ENCODE data around the gene HTR2C.
"Not testable (repeated sequence)": the region's sequence is repeated elsewhere in the genome, so short reads cannot be mapped to it uniquely, and the experiment has no call there.

The HTR2C gene

GRCh38 chrX:114583646-114584374 is at the start of gene HTR2C:
Gene HTR2C, plus strand, starts transcription at chrX:114584086. Its CDS starts 142,851 bp downstream, at chrX:114726937.
- no peak for DNase-seq

- DNase-seq = no peak
Measured at GRCh38 chrX:114580336-114580735, 3.5 kb upstream of the HTR2C start.

- DNase-seq = no peak
Measured at GRCh38 chrX:114581528-114582263, 2.2 kb upstream of the HTR2C start.

- no peak for DNase-seq
Measured at GRCh38 chrX:114582264-114582632, 1.6 kb upstream of the HTR2C start.

GRCh38 chrX:114582698-114583395 is 1.0 kb upstream of the HTR2C start:
- no peak for DNase-seq

- DNase-seq = no peak
Measured at GRCh38 chrX:114584375-114584943, 573 bp downstream of the HTR2C start.

GRCh38 chrX:114584983-114585842 is 1.3 kb downstream of the HTR2C start:
- no peak for DNase-seq

- DNase-seq = peak; percentile 42
Measured at GRCh38 chrX:114591121-114591520, 7.2 kb downstream of the HTR2C start.

- DNase-seq = peak; percentile 16
Measured at GRCh38 chrX:114599305-114599704, 15.4 kb downstream of the HTR2C start.

GRCh38 chrX:114599911-114600310 is 16.0 kb downstream of the HTR2C start:
- DNase-seq = peak; percentile 25

GRCh38 chrX:114606619-114607018 is 22.7 kb downstream of the HTR2C start:
- DNase-seq = not testable (repeated sequence)

GRCh38 chrX:114611018-114611619 is 27.2 kb downstream of the HTR2C start:
- peak; percentile 36 for DNase-seq

- no peak for DNase-seq
Measured at GRCh38 chrX:114615765-114616164, 31.9 kb downstream of the HTR2C start.

GRCh38 chrX:114619874-114620273 is 36.0 kb downstream of the HTR2C start:
- DNase-seq = no peak

- DNase-seq = no peak
Measured at GRCh38 chrX:114626323-114626722, 42.4 kb downstream of the HTR2C start.

- DNase-seq = no peak
Measured at GRCh38 chrX:114635986-114636385, 52.1 kb downstream of the HTR2C start.

- no peak for DNase-seq
Measured at GRCh38 chrX:114650351-114650750, 66.5 kb downstream of the HTR2C start.

GRCh38 chrX:114675365-114675764 is 91.5 kb downstream of the HTR2C start:
- no peak for DNase-seq

- not testable (repeated sequence) for DNase-seq
Measured at GRCh38 chrX:114700533-114700932, 116.6 kb downstream of the HTR2C start.

- DNase-seq = no peak
Measured at GRCh38 chrX:114709406-114709805, 125.5 kb downstream of the HTR2C start.

GRCh38 chrX:114710571-114710970 is 126.7 kb downstream of the HTR2C start:
- no peak for DNase-seq

- no peak for DNase-seq
Measured at GRCh38 chrX:114712466-114712865, 128.6 kb downstream of the HTR2C start.
